ENCODE measurements around the gene CYP8B1.

DNA sequence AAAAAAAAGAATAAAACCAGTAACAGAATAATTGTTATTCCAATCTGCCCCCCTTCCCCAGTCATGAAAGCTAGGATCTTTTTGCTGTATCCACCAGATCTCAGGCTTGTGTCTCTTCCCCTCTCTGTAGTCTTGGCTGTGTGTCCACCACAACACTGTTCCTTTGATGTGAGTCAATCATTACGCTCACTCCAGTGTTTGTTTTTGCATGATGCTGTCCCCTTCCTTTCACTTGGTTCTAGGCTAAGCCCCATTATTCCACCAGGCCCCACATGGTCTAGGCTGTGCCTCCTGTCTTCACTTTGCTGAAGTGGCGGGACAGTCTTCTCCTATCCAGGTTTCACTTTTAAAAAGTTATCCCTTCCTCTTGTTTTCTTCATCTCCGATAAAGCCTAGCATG is 52.9 kb downstream of the CYP8B1 start:
- TF ChIP-seq, protein P1, sequence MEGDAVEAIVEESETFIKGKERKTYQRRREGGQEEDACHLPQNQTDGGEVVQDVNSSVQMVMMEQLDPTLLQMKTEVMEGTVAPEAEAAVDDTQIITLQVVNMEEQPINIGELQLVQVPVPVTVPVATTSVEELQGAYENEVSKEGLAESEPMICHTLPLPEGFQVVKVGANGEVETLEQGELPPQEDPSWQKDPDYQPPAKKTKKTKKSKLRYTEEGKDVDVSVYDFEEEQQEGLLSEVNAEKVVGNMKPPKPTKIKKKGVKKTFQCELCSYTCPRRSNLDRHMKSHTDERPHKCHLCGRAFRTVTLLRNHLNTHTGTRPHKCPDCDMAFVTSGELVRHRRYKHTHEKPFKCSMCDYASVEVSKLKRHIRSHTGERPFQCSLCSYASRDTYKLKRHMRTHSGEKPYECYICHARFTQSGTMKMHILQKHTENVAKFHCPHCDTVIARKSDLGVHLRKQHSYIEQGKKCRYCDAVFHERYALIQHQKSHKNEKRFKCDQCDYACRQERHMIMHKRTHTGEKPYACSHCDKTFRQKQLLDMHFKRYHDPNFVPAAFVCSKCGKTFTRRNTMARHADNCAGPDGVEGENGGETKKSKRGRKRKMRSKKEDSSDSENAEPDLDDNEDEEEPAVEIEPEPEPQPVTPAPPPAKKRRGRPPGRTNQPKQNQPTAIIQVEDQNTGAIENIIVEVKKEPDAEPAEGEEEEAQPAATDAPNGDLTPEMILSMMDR (IDR thresholded peaks at IDR 0.05; ENCODE audit: low read depth, low read length, poor library complexity, severe bottlenecking): no peak
- no peak for TF ChIP-seq EZH2phosphoT487 (IDR thresholded peaks at IDR 0.05; ENCODE audit: borderline replicate concordance, low read length)

Data from DOHH2 (cell line).